Activated gamma-delta T cell (primary cell): Measurements from ENCODE around the gene TIMM10B.
"Not testable (repeated sequence)": the region's sequence is repeated elsewhere in the genome, so short reads cannot be mapped to it uniquely, and the experiment has no call there.

Experiments used
- DNase-seq: peaks from one replicate; lab custom pipeline; 2025; lab: John Stamatoyannopoulos, UW

Gene TIMM10B

GRCh38 chr11:6505577-6506240 is 24.4 kb downstream of the TIMM10B start:
- no peak for DNase-seq

- no peak for DNase-seq
These were observed 35.6 kb downstream of the TIMM10B start for GRCh38 chr11:6516865-6517264.

GRCh38 chr11:6520265-6520664 is 39.0 kb downstream of the TIMM10B start:
- no peak for DNase-seq

GRCh38 chr11:6521946-6522345 is 40.6 kb downstream of the TIMM10B start:
- DNase-seq = not testable (repeated sequence)

- DNase-seq = no peak
These were observed 42.0 kb downstream of the TIMM10B start for GRCh38 chr11:6523253-6523652.

GRCh38 chr11:6526411-6527135 is 45.3 kb downstream of the TIMM10B start:
- DNase-seq = no peak

- no peak for DNase-seq
These were observed 48.0 kb downstream of the TIMM10B start for GRCh38 chr11:6529266-6529665.

- DNase-seq = no peak
These were observed 49.5 kb downstream of the TIMM10B start for GRCh38 chr11:6530848-6531247.

GRCh38 chr11:6531267-6531752 is 50.0 kb downstream of the TIMM10B start:
- DNase-seq = no peak
